Spinal cord (tissue), 10 donors: Measurements from ENCODE around the gene SAXO2. TPM values are rescaled to one million over a fixed set of nuclear protein-coding genes. Genes with fewer than 3 reads are reported as not detected.
"Not testable (repeated sequence)": the region's sequence is repeated elsewhere in the genome, so short reads cannot be mapped to it uniquely, and the experiment has no call there.

Experiments
- DNase-seq, 6 donors: peaks; one replicate each; pipeline versions ENCODE4 v3.0.0 to v3.0.0-alpha.2; 2013 to 2015; ENCODE audit warnings: low spot score in 6 of 6, low read depth in 4 of 6
- H3K27ac ChIP-seq: one replicate; pipeline ENCODE4 v1.5.1; 2013; ENCODE audit warnings: low read depth, low read length, control low read depth
- H3K27me3 ChIP-seq: one replicate; pipeline ENCODE4 v1.6.1; 2013; ENCODE audit warnings: low read length; ENCODE audit not compliant: control insufficient read depth, insufficient read depth
- H3K36me3 ChIP-seq: one replicate; pipeline ENCODE4 v1.6.1; 2013; ENCODE audit warnings: low read length; ENCODE audit not compliant: control insufficient read depth, insufficient read depth
- H3K4me1 ChIP-seq: one replicate; pipeline ENCODE4 v1.6.1; 2013; ENCODE audit warnings: low read length; ENCODE audit not compliant: control insufficient read depth, insufficient read depth
- H3K4me3 ChIP-seq: one replicate; pipeline ENCODE4 v1.5.1; 2013; ENCODE audit warnings: low read depth, low read length, control low read depth
- H3K9me3 ChIP-seq: one replicate; pipeline ENCODE4 v1.6.1; 2013; ENCODE audit warnings: low read length; ENCODE audit not compliant: control insufficient read depth, insufficient read depth
- WGBS: methylation state at CpG from one replicate; pipeline ENCODE4 v1.1.5; 2013; ENCODE audit warnings: missing lambda C conversion rate; ENCODE audit not compliant: insufficient coverage; 5-methylcytosine and 5-hydroxymethylcytosine counted together
- polyA plus RNA-seq, 2 donors: library from polyadenylated mRNA; unstranded; fragments of 120-200 nt; gene quantifications; one replicate each; pipeline ENCODE4 v1.2.1, GENCODE V29; 2013; ENCODE audit not compliant: insufficient read length in 2 of 2
- total RNA-seq, 2 donors: library from RNA; depleted of rRNA in 1 of 2; stranded (reverse); fragments of 120-200 nt in 1 of 2; fragments of >200 nt in 1 of 2; gene quantifications; one replicate each; pipeline versions ENCODE4 v1.2.3 to v1.2.4, GENCODE V29; 2013 to 2014
- donor health status: healthy.

The SAXO2 gene
- total and polyA plus RNA-seq, 4 donors = 5.9 to 12.0 (median 9.4) TPM

GRCh38 chr15:82317516-82317915, 54.9 kb downstream of the SAXO2 start:
- not testable (repeated sequence) for H3K4me1 ChIP-seq, H3K4me3 ChIP-seq, H3K27ac ChIP-seq, DNase-seq, H3K27me3 ChIP-seq, H3K9me3 ChIP-seq
- H3K36me3 ChIP-seq = peaks cover 18% of the 10 kb centered on the region
- WGBS = 82% methylated on average over 6 of the region's 7 CpGs

- H3K36me3 ChIP-seq = peaks cover 18% of the 10 kb centered on the region
- WGBS = 93% methylated on average over 6 of the region's 8 CpGs
- H3K4me1 ChIP-seq, H3K27me3 ChIP-seq, H3K9me3 ChIP-seq, H3K4me3 ChIP-seq, H3K27ac ChIP-seq, DNase-seq: not testable (repeated sequence)
These were observed 55.7 kb downstream of the SAXO2 start for GRCh38 chr15:82318281-82318680.

DNA sequence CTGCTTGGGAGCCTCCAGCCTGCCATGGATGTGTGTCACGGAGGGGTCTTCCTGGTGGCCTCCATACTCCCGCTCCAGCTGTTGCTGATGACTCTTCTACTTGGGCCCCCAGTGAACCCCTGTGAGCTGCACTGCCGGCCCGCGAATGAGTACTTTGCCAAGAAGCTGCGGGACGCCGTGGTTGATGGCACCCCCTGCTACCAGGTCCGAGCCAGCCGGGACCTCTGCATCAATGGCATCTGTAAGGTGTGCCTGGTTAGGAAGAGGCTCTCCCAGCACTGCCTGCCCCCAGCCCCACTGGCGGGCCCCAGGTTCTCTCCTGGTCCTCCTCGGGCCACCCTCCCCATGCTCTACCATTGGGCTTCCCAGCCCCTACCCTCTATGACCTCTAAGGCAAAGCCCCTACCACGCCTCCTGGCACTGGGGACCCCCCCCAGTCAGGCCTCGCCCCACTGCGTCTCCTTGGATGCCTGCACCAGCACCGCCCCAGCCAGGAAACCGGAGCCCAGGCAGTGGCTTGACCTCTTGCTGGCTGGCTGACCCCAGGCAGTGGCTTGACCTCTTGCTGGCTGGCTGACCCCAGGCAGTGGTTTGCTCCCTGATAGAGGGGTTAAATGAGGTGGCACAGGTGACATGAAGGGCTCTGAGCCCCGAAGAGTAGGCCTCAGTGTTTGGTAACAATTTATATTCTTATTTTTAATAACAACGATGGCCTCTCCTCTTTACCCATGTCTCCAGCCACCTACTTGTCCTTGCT, 57.1 kb downstream of the SAXO2 start:
- H3K4me3 ChIP-seq, H3K9me3 ChIP-seq, DNase-seq, H3K27me3 ChIP-seq, H3K27ac ChIP-seq, H3K4me1 ChIP-seq: not testable (repeated sequence)
- peaks cover 13% of the 10 kb centered on the region for H3K36me3 ChIP-seq
- WGBS = 93% methylated on average over 2 of the region's 19 CpGs

DNA sequence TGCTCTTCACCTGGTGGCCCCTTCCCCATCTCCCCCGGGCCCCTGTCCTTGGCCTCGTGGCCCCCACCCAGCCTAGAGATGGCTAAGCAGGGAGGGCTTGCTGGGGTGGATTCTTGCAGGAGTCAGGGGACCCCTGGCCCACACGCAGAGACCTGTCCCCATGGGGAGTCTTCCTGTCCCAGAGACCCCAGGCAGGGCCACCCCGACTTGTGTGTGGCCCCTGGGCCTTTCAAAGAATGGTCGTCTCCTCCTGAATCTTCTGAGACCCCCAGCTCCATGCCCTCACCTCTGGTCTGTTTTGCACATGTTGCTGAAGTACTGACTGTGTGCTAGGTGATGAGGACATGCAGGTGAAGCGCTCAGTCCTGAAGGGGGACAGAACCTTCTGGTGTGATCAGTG, 58.2 kb downstream of the SAXO2 start:
- H3K27ac ChIP-seq, H3K4me3 ChIP-seq, H3K4me1 ChIP-seq, H3K9me3 ChIP-seq, H3K36me3 ChIP-seq, H3K27me3 ChIP-seq, DNase-seq: not testable (repeated sequence)
- no CpG with 5 or more reads among the region's 6 CpGs for WGBS

GRCh38 chr15:82322488-82322887, 59.9 kb downstream of the SAXO2 start:
- H3K27ac ChIP-seq, H3K4me3 ChIP-seq, DNase-seq, H3K27me3 ChIP-seq, H3K9me3 ChIP-seq, H3K4me1 ChIP-seq, H3K36me3 ChIP-seq: not testable (repeated sequence)
- WGBS = no CpG with 5 or more reads among the region's 10 CpGs

- 94% methylated on average over 4 of the region's 6 CpGs for WGBS
- H3K4me1 ChIP-seq, H3K36me3 ChIP-seq, DNase-seq, H3K27me3 ChIP-seq, H3K9me3 ChIP-seq, H3K27ac ChIP-seq, H3K4me3 ChIP-seq: not testable (repeated sequence)
These were observed 62.2 kb downstream of the SAXO2 start for GRCh38 chr15:82324831-82325230.

- H3K27ac ChIP-seq = not testable (repeated sequence)
- 92% methylated on average over 2 of the region's 10 CpGs for WGBS
These were observed 63.0 kb downstream of the SAXO2 start for GRCh38 chr15:82325646-82326045.

DNA sequence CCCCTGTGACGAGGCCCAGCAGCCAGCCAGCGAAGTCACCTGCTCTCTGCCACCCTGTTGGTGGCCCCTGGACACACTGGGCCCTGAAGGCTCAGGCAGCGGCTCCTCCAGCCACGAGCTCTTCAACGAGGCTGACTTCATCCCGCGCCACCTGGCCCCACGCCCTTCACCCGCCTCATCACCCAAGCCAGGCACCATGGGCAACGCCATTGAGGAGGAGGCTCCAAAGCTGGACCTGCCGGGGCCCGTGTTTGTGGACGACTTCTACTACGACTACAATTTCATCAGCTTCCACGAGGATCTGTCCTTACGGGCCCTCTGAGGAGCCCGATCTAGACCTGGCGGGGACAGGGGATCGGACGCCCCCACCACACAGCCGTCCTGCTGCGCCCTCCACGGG, 64.3 kb downstream of the SAXO2 start:
- not testable (repeated sequence) for H3K4me3 ChIP-seq, H3K9me3 ChIP-seq, H3K27ac ChIP-seq, H3K4me1 ChIP-seq, DNase-seq, H3K36me3 ChIP-seq, H3K27me3 ChIP-seq
- 93% methylated on average over 15 of the region's 23 CpGs for WGBS

More at GRCh38 chr15:82325646-82326045, 63.0 kb downstream of the SAXO2 start:
- not testable (repeated sequence) for H3K27me3 ChIP-seq, DNase-seq, H3K4me3 ChIP-seq, H3K9me3 ChIP-seq, H3K36me3 ChIP-seq, H3K4me1 ChIP-seq

GRCh38 chr15:82327372-82327771, 64.8 kb downstream of the SAXO2 start:
- not testable (repeated sequence) for H3K9me3 ChIP-seq, H3K27ac ChIP-seq, H3K4me1 ChIP-seq, H3K4me3 ChIP-seq, H3K36me3 ChIP-seq, H3K27me3 ChIP-seq, DNase-seq
- WGBS = 88% methylated on average over 2 of the region's 10 CpGs

DNA sequence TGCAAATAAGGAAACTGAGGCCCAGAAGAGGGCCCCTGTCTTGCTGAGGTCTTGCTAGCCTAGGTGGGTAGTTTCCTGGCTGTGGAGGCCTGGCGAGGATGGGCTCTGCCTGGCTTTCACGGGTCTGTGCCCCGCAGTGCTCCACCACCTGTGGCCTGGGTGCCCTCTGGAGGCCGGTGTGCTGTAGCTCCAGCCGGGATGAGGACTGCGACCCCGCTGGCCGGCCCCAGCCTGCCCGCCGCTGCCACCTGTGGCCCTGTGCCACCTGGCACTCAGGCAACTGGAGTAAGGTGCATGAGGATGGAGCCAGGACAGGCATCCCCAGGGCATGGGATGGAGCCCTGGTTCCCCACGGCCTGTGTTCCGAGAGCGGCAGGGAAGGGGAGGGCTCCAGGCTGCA, 66.4 kb downstream of the SAXO2 start:
- not testable (repeated sequence) for H3K27ac ChIP-seq, H3K4me1 ChIP-seq, H3K36me3 ChIP-seq, H3K27me3 ChIP-seq, DNase-seq, H3K9me3 ChIP-seq, H3K4me3 ChIP-seq
- WGBS = no CpG with 5 or more reads among the region's 13 CpGs
